ENCODE results near the gene SINHCAF. TPM values are rescaled to one million over a fixed set of nuclear protein-coding genes. Genes with fewer than 3 reads are reported as not detected.

SINHCAF gene
- total RNA-seq, 1 donor from 2014 or later: 45.7 TPM

DNA sequence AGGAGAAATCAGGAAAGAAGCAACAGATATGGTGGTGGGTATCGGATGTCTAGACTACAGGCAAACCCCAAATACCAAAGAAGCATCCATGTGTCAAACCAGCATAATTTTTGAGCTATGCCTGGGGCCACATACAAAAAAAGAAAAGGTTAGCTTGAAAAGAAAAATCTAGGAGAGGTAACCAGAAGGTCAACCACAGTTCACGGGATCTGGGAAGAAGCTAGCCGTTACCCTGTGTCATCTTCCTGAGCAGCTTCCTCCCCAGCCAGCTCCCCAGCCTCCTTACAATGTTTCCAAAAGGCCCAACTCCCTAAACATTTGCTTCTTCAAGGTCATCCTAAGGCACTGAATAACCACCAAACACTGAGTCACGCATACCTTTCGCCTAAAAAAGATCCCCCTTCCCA is 3.1 kb downstream of the SINHCAF start:
- H3K27ac ChIP-seq: peak overlapping the region; percentile 91
- DNase-seq (no peak), ATAC-seq (no peak)
- H3K9me3 ChIP-seq: no peaks in the 10 kb centered on the region
- no peaks in the 10 kb centered on the region for H3K27me3 ChIP-seq
- TF ChIP-seq, protein P1, sequence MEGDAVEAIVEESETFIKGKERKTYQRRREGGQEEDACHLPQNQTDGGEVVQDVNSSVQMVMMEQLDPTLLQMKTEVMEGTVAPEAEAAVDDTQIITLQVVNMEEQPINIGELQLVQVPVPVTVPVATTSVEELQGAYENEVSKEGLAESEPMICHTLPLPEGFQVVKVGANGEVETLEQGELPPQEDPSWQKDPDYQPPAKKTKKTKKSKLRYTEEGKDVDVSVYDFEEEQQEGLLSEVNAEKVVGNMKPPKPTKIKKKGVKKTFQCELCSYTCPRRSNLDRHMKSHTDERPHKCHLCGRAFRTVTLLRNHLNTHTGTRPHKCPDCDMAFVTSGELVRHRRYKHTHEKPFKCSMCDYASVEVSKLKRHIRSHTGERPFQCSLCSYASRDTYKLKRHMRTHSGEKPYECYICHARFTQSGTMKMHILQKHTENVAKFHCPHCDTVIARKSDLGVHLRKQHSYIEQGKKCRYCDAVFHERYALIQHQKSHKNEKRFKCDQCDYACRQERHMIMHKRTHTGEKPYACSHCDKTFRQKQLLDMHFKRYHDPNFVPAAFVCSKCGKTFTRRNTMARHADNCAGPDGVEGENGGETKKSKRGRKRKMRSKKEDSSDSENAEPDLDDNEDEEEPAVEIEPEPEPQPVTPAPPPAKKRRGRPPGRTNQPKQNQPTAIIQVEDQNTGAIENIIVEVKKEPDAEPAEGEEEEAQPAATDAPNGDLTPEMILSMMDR (IDR thresholded peaks at IDR 0.05): no peak
- H3K4me1 ChIP-seq: peaks cover 28% of the 10 kb centered on the region
- intact Hi-C loops (cut with DNase I): no loop called here
- H3K36me3 ChIP-seq: no peaks in the 10 kb centered on the region
- H3K4me3 ChIP-seq: peak overlapping the region; percentile 82

DNA sequence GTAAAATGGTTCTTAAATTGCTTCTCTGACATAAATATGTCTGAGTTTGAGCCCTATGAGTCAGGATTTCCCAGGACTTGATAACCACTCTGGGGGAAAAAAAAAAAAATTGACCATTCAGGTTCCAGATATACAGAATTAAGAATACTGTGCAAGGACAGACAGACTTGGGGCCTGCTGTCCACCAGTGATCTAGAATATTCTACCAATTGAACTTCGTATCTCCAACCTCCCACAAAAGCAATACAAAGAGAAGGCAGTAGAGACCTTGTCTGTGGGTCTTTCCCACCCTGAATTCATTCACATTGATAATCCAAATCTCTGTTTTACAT is 4.1 kb downstream of the SINHCAF start:
- H3K36me3 ChIP-seq: no peaks in the 10 kb centered on the region
- H3K9me3 ChIP-seq: no peaks in the 10 kb centered on the region
- ATAC-seq (no peak), DNase-seq (no peak)
- H3K27ac ChIP-seq: no peak overlapping the region
- H3K4me1 ChIP-seq: peaks cover 29% of the 10 kb centered on the region
- intact Hi-C loops (cut with DNase I): no loop called here
- H3K27me3 ChIP-seq: no peaks in the 10 kb centered on the region
- TF ChIP-seq, protein P1 (IDR thresholded peaks at IDR 0.05): no peak
- H3K4me3 ChIP-seq: no peak overlapping the region

DNA sequence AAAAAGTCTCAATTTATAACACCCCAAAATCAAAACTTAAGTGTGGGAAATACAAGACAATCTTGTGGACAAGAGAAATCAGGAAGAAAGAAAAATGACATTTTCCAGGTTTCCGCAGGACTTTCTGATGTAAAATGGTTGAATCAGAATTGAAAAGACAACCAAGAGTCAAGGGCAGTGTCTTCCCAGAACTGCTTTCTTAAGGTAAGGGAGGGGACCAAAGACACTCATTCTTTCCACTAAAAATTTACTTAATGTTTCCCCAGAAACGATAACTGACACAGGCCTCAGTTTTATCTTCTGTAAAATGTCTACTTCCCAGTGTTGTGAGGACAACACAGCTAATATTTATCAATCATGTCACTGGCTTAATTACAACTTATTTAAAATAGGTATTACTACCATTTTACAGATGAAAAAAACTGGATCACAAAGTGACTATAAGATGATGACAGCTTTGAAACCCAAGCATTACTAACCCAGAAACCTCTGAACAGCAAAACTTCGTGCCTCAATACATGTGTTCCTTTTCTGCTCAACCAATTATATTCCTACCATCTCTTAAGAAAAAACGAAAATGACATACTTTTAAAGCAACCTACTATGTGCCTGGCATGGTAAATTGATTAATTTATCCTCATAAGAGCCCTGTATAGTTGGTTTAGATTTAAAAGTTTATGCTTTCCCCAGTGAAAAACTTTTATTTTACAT is 4.6 kb downstream of the SINHCAF start:
- H3K4me1 ChIP-seq: peaks cover 24% of the 10 kb centered on the region
- no peak overlapping the region for H3K27ac ChIP-seq
- TF ChIP-seq, protein P1 (IDR thresholded peaks at IDR 0.05): no peak
- ATAC-seq (no peak), DNase-seq (no peak)
- intact Hi-C loops (cut with DNase I): no loop called here
- H3K36me3 ChIP-seq: no peaks in the 10 kb centered on the region
- H3K4me3 ChIP-seq: no peak overlapping the region
- H3K27me3 ChIP-seq: no peaks in the 10 kb centered on the region
- H3K9me3 ChIP-seq: no peaks in the 10 kb centered on the region

DNA sequence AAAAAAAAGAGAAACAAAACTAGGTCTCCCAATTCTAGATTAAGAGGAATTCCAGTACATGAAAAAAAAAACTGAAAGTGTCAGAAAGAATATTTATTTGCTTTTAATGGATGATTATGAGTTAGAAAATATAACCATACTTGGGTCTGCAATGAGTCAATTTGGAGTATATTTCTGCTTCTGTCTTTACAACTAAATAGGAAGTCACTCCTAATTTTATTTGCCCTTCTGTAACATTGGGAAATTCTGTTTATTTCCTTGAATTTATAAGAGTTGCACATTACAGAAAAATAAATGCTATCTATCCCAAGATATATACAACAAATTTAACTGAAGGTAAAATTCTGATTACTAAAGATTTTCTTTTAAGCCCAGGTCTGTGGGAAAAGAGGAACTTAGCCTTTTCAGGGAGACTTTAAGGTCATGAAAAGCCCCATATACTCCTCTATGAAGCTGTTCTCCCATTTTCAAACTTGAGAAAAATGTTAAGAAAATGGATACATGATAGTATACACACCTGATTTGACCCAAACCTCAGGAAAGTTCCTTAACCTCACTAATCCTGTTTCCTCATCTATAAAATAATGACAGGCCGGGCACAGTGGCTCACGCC is 7.2 kb downstream of the SINHCAF start:
- H3K36me3 ChIP-seq: no peaks in the 10 kb centered on the region
- H3K27ac ChIP-seq: no peak overlapping the region
- ATAC-seq (no peak), DNase-seq (no peak)
- H3K9me3 ChIP-seq: no peaks in the 10 kb centered on the region
- H3K4me3 ChIP-seq: no peak overlapping the region
- H3K4me1 ChIP-seq: peaks cover 33% of the 10 kb centered on the region
- intact Hi-C loops (cut with DNase I): no loop called here
- no peaks in the 10 kb centered on the region for H3K27me3 ChIP-seq
- TF ChIP-seq, protein P1 (IDR thresholded peaks at IDR 0.05): no peak

DNA sequence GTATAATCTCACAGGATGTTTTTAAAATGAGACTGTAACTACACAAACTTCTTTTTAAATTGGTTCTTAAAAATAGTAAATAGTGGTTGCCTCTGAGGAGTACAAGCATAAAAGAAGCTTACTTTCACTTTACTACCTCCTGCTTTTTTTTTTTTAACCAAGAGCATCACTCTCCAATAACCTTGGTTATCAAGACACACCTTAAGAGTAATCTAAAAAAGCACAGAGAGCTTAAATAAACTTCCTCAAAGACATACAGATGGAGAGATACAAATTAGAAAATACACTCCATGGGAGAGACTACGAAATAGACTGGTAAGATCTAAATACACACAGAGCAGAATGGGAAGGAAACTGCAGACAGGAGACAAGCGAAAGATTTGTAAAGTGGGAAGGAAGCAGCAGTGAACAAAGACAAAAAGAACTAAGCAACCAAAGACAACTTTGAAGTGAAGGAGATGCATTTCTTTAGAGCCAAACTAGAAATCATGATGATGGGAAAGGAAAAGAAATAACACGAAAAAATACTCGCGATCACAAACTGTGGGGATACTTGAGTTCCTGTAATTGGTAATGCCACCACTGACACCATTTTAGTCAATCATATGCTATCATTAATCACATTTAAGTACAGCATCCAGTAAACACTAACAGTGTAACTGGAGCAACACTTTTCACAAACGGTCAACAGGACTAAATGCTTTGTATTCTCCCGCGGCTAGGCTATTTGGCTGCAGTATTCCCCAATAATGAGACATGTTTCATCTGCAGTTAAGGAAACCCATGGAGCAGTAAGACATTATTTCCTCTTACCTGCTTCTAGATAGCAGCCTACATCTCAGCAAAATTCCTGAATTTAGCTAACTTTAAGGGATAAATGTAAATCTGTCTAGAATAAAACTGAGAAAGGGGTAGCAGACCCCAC is 8.2 kb downstream of the SINHCAF start:
- Histone ChIP-seq H3K4me3 (peak overlapping the region; percentile 41), H3K27ac (peak overlapping the region; percentile 21), H3K36me3 (no peaks in the 10 kb centered on the region), H3K9me3 (no peaks in the 10 kb centered on the region), H3K27me3 (no peaks in the 10 kb centered on the region), H3K4me1 (peaks cover 28% of the 10 kb centered on the region)
- TF ChIP-seq, protein P1 (IDR thresholded peaks at IDR 0.05): no peak
- ATAC-seq: peak; percentile 29
- no peak for DNase-seq
- intact Hi-C loops (cut with DNase I): no loop called here
